Measurements from ENCODE around the gene RHBDF2.

The RHBDF2 gene

GRCh38 chr17:76480632-76481031 is 20.6 kb downstream of the RHBDF2 start:
- TF ChIP-seq CTCF (IDR thresholded peaks at IDR 0.05; ENCODE audit: low read depth, low read length, missing control alignments): no peak
- H3K4me3 ChIP-seq (ENCODE audit: low read depth, low read length): peak overlapping the region; percentile 51
- DNase-seq (ENCODE audit: low read depth): no peak

GRCh38 chr17:76479515-76480060 is 21.6 kb downstream of the RHBDF2 start:
- TF ChIP-seq CTCF (IDR thresholded peaks at IDR 0.05; ENCODE audit: low read depth, low read length, missing control alignments): no peak
- no peak overlapping the region for H3K4me3 ChIP-seq (ENCODE audit: low read depth, low read length)
- DNase-seq (ENCODE audit: low read depth): no peak

- H3K4me3 ChIP-seq (ENCODE audit: low read depth, low read length): no peak overlapping the region
- TF ChIP-seq CTCF (IDR thresholded peaks at IDR 0.05; ENCODE audit: low read depth, low read length, missing control alignments): no peak
- DNase-seq (ENCODE audit: low read depth): no peak
Measured at GRCh38 chr17:76478730-76479514, 22.3 kb downstream of the RHBDF2 start.

- no peak for TF ChIP-seq CTCF (IDR thresholded peaks at IDR 0.05; ENCODE audit: low read depth, low read length, missing control alignments)
- no peak overlapping the region for H3K4me3 ChIP-seq (ENCODE audit: low read depth, low read length)
- no peak for DNase-seq (ENCODE audit: low read depth)
Measured at GRCh38 chr17:76478097-76478496, 23.1 kb downstream of the RHBDF2 start.

- no peak for TF ChIP-seq CTCF (IDR thresholded peaks at IDR 0.05; ENCODE audit: low read depth, low read length, missing control alignments)
- H3K4me3 ChIP-seq (ENCODE audit: low read depth, low read length): no peak overlapping the region
- DNase-seq (ENCODE audit: low read depth): no peak
Measured at GRCh38 chr17:76477576-76477975, 23.6 kb downstream of the RHBDF2 start.

- H3K4me3 ChIP-seq (ENCODE audit: low read depth, low read length): no peak overlapping the region
- TF ChIP-seq CTCF (IDR thresholded peaks at IDR 0.05; ENCODE audit: low read depth, low read length, missing control alignments): no peak
- no peak for DNase-seq (ENCODE audit: low read depth)
Measured at GRCh38 chr17:76476736-76477135, 24.5 kb downstream of the RHBDF2 start.

GRCh38 chr17:76475302-76475701 is 25.9 kb downstream of the RHBDF2 start:
- DNase-seq (ENCODE audit: low read depth): no peak
- no peak for TF ChIP-seq CTCF (IDR thresholded peaks at IDR 0.05; ENCODE audit: low read depth, low read length, missing control alignments)
- H3K4me3 ChIP-seq (ENCODE audit: low read depth, low read length): no peak overlapping the region
